Measurements from ENCODE around the gene KIRREL2.

Gene KIRREL2

GRCh38 chr19:35882114-35882832 lies 25.6 kb downstream of the KIRREL2 start (continued):
- TF ChIP-seq ZBTB7A (tag by site-specific recombination; IDR thresholded peaks at IDR 0.05; ENCODE audit: low read depth) (peak; percentile 63; the same call in 1 of the 2 replicates), SP2 (tag by site-specific recombination; IDR thresholded peaks at IDR 0.05) (no peak), ZBTB6 (tag by site-specific recombination; IDR thresholded peaks at IDR 0.05) (no peak), ZNF529 (tag by site-specific recombination; IDR thresholded peaks at IDR 0.05; ENCODE audit: insufficient replicate concordance) (no peak), ZNF585B (tag by site-specific recombination; IDR thresholded peaks at IDR 0.05) (no peak), FEZF1 (tag by site-specific recombination; IDR thresholded peaks at IDR 0.05) (peak; percentile 47; the same call in 1 of the 2 replicates), ZNF701 (tag by site-specific recombination; IDR thresholded peaks at IDR 0.05) (no peak), ZNF394 (tag by site-specific recombination; IDR thresholded peaks at IDR 0.05; ENCODE audit: borderline replicate concordance) (peak; percentile 100), ZNF184 (tag by site-specific recombination; IDR thresholded peaks at IDR 0.05) (no peak), ZFP3 (tag by site-specific recombination; IDR thresholded peaks at IDR 0.05; ENCODE audit: low read depth) (peak; percentile 74), ZNF24 (tag by site-specific recombination; IDR thresholded peaks at IDR 0.05) (peak; percentile 97), SCRT1 (tag by site-specific recombination; IDR thresholded peaks at IDR 0.05; ENCODE audit: borderline replicate concordance) (0 out of 2 replicates have a peak, but pooled peaks have one; percentile 64), ZBTB20 (tag by site-specific recombination; IDR thresholded peaks at IDR 0.05) (no peak), ZNF670 (tag by site-specific recombination; IDR thresholded peaks at IDR 0.05; ENCODE audit: low read depth) (peak; percentile 92; the same call in 1 of the 2 replicates), KLF8 (tag by site-specific recombination; IDR thresholded peaks at IDR 0.05) (peak; percentile 71), ZNF629 (tag by site-specific recombination; IDR thresholded peaks at IDR 0.05) (peak; percentile 95), KLF1 (tag by site-specific recombination; IDR thresholded peaks at IDR 0.05) (peak; percentile 60; the same call in 1 of the 2 replicates), ZNF530 (tag by site-specific recombination; IDR thresholded peaks at IDR 0.05; ENCODE audit: low read depth) (peak; percentile 98), BCL11A (tag by site-specific recombination; IDR thresholded peaks at IDR 0.05; ENCODE audit: low read depth) (peak; percentile 78; the same call in 1 of the 2 replicates), ZIC2 (tag by site-specific recombination; IDR thresholded peaks at IDR 0.05) (no peak), ZNF292 (tag by site-specific recombination; IDR thresholded peaks at IDR 0.05; ENCODE audit: borderline replicate concordance, low read depth) (peak; percentile 99), ZNF548 (tag by site-specific recombination; IDR thresholded peaks at IDR 0.05) (0 out of 2 replicates have a peak, but pooled peaks have one; percentile 40), ZNF549 (tag by site-specific recombination; IDR thresholded peaks at IDR 0.05) (no peak), SP3 (tag by site-specific recombination; IDR thresholded peaks at IDR 0.05) (peak; percentile 74), ZNF223 (tag by site-specific recombination; IDR thresholded peaks at IDR 0.05) (peak; percentile 92), ZNF449 (tag by site-specific recombination; IDR thresholded peaks at IDR 0.05) (peak; percentile 33; the same call in 1 of the 2 replicates), ZNF596 (tag by site-specific recombination; IDR thresholded peaks at IDR 0.05) (no peak), ZNF10 (tag by site-specific recombination; IDR thresholded peaks at IDR 0.05) (peak; percentile 83; the same call in 1 of the 2 replicates), ZNF146 (tag by site-specific recombination; IDR thresholded peaks at IDR 0.05) (peak; percentile 66; the same call in 1 of the 2 replicates), KLF9 (tag by site-specific recombination; IDR thresholded peaks at IDR 0.05; ENCODE audit: low read depth) (peak; percentile 50; the same call in 1 of the 2 replicates), ZBTB10 (tag by site-specific recombination; IDR thresholded peaks at IDR 0.05) (no peak), ZNF660 (tag by site-specific recombination; IDR thresholded peaks at IDR 0.05) (peak; percentile 67; the same call in 1 of the 2 replicates), ZNF324 (tag by site-specific recombination; IDR thresholded peaks at IDR 0.05) (peak; percentile 73; the same call in 1 of the 2 replicates), ZNF48 (tag by site-specific recombination; IDR thresholded peaks at IDR 0.05) (no peak), ZNF621 (tag by site-specific recombination; IDR thresholded peaks at IDR 0.05) (no peak), ZNF174 (tag by site-specific recombination; IDR thresholded peaks at IDR 0.05) (no peak)

Data from HEK293 (cell line).